AG09319 (cell line): ENCODE measurements around the gene PCDH1.

ENCODE experiments used
- DNase-seq: peaks from one replicate; pipeline ENCODE4 v3.0.0-alpha.2; 2010; ENCODE audit warnings: low read depth; ENCODE audit errors: extremely low read depth
- CTCF ChIP-seq: IDR thresholded peaks from 2 replicates; pipeline ENCODE4 v1.5.1; 2011; ENCODE audit warnings: low read depth, mild to moderate bottlenecking, inconsistent platforms, low read length, moderate library complexity

The PCDH1 gene

GRCh38 chr5:141866096-141866495 is 12.1 kb downstream of the PCDH1 start:
- no peak for DNase-seq
- no peak for TF ChIP-seq CTCF

- no peak for DNase-seq
- no peak for TF ChIP-seq CTCF
Measured at GRCh38 chr5:141865406-141865805, 12.8 kb downstream of the PCDH1 start.

GRCh38 chr5:141864371-141865370 is 13.5 kb downstream of the PCDH1 start:
- no peak for DNase-seq
- no peak for TF ChIP-seq CTCF

- TF ChIP-seq CTCF, result no peak
- DNase-seq, result no peak
Measured at GRCh38 chr5:141863569-141864178, 14.5 kb downstream of the PCDH1 start.

- DNase-seq, result no peak
- no peak for TF ChIP-seq CTCF
Measured at GRCh38 chr5:141862936-141863543, 15.2 kb downstream of the PCDH1 start.

GRCh38 chr5:141861194-141861593 is 17.0 kb downstream of the PCDH1 start:
- TF ChIP-seq CTCF, result no peak
- no peak for DNase-seq
